HEK293 (cell line): ENCODE measurements around the gene COX6A1.
A peak's percentile ranks its signal among the peaks of the same experiment; 100 is the strongest.

Experiments used
- CTCF ChIA-PET: fragments of 350-600 bp; formaldehyde crosslinking; extraction: SDS; loops from one replicate; lab custom pipeline; 2021; ENCODE audit warnings: antibody characterized with exemption; lab: Yijun Ruan, JAX
- POLR2A ChIA-PET: fragments of 300-600 bp; formaldehyde crosslinking; extraction: SDS; loops from one replicate; lab custom pipeline; 2020; ENCODE audit warnings: antibody characterized with exemption, inconsistent platforms; lab: Yijun Ruan, JAX
- H3K27ac ChIP-seq: fragments of 200-500 bp; sonication (Bioruptor generic); 2 replicates; pipeline ENCODE4 v1.5.1; 2014; ENCODE audit warnings: low read depth, low read length, control low read depth, inconsistent platforms; ENCODE audit errors: extremely low read depth
- H3K36me3 ChIP-seq, 2 experiments: fragments of 200-500 bp in 1 of 2; sonication (Bioruptor generic) in 1 of 2; 1 replicate in 1 of 2; 2 replicates in 1 of 2; pipeline ENCODE4 v1.5.1; 2014 to 2017; ENCODE audit warnings: inconsistent platforms in 2 of 2, low read length in 2 of 2; ENCODE audit not compliant: control insufficient read depth in 2 of 2, insufficient read depth in 1 of 2
- H3K4me1 ChIP-seq: fragments of 200-500 bp; sonication (Bioruptor generic); 2 replicates; pipeline ENCODE4 v1.5.1; 2014; ENCODE audit warnings: mild to moderate bottlenecking, low read length, inconsistent platforms; ENCODE audit not compliant: control insufficient read depth, insufficient read depth
- H3K4me3 ChIP-seq: 2 replicates; pipeline ENCODE4 v1.5.1; 2011; ENCODE audit warnings: low read depth, mild to moderate bottlenecking, control low read depth, low read length, moderate library complexity
- H3K9me3 ChIP-seq: fragments of 200-500 bp; sonication (Bioruptor generic); 2 replicates; pipeline ENCODE4 v1.5.1; 2014; ENCODE audit warnings: low read depth, low read length, inconsistent platforms; ENCODE audit not compliant: control insufficient read depth, insufficient read depth
- INSM2 ChIP-seq: fragments of 450-650 bp; formaldehyde crosslinking; IDR thresholded peaks from 2 replicates; pipeline ENCODE4 v1.5.1; 2016; ENCODE audit warnings: missing biosample characterization, missing genetic modification characterization
- KLF1 ChIP-seq: fragments of 450-650 bp; formaldehyde crosslinking; IDR thresholded peaks from 2 replicates; pipeline ENCODE4 v1.5.1; 2016; ENCODE audit warnings: missing biosample characterization, missing genetic modification characterization
- KLF16 ChIP-seq: fragments of 450-650 bp; formaldehyde crosslinking; IDR thresholded peaks from 2 replicates; pipeline ENCODE4 v1.5.1; 2017; ENCODE audit warnings: missing biosample characterization, missing genetic modification characterization
- PRDM1 ChIP-seq: fragments of 450-650 bp; formaldehyde crosslinking; IDR thresholded peaks from 2 replicates; pipeline ENCODE4; 2016; ENCODE audit warnings: missing biosample characterization, missing genetic modification characterization
- PRDM4 ChIP-seq: fragments of 450-650 bp; formaldehyde crosslinking; IDR thresholded peaks from 2 replicates; pipeline ENCODE4 v1.5.1; 2017; ENCODE audit warnings: missing biosample characterization, missing genetic modification characterization
- ZBTB21 ChIP-seq: fragments of 450-650 bp; formaldehyde crosslinking; IDR thresholded peaks from 2 replicates; pipeline ENCODE4 v1.5.1; 2017; ENCODE audit warnings: missing biosample characterization, missing genetic modification characterization
- ZEB2 ChIP-seq: fragments of 450-650 bp; formaldehyde crosslinking; IDR thresholded peaks from 2 replicates; pipeline ENCODE4 v1.5.1; 2016; ENCODE audit warnings: missing biosample characterization, missing genetic modification characterization
- ZNF155 ChIP-seq: fragments of 450-650 bp; formaldehyde crosslinking; IDR thresholded peaks from 2 replicates; pipeline ENCODE4 v1.5.1; 2016; ENCODE audit warnings: missing biosample characterization, missing genetic modification characterization
- ZNF169 ChIP-seq: fragments of 450-650 bp; formaldehyde crosslinking; IDR thresholded peaks from 2 replicates; pipeline ENCODE4 v1.5.1; 2016; ENCODE audit warnings: missing biosample characterization, missing genetic modification characterization
- ZNF280C ChIP-seq: fragments of 450-650 bp; formaldehyde crosslinking; IDR thresholded peaks from 2 replicates; pipeline ENCODE4 v1.5.1; 2016; ENCODE audit warnings: missing biosample characterization, missing genetic modification characterization
- ZNF324 ChIP-seq: fragments of 450-650 bp; formaldehyde crosslinking; IDR thresholded peaks from 2 replicates; pipeline ENCODE4 v1.5.1; 2016; ENCODE audit warnings: missing biosample characterization, missing genetic modification characterization
- ZNF335 ChIP-seq: fragments of 450-650 bp; formaldehyde crosslinking; conservative IDR thresholded peaks from 2 replicates; pipeline ENCODE4 v1.5.1; 2016; ENCODE audit warnings: missing biosample characterization, missing genetic modification characterization
- ZNF341 ChIP-seq: fragments of 450-650 bp; formaldehyde crosslinking; IDR thresholded peaks from 2 replicates; pipeline ENCODE4; 2016; ENCODE audit warnings: low read depth, missing biosample characterization, missing genetic modification characterization
- ZNF366 ChIP-seq: fragments of 450-650 bp; formaldehyde crosslinking; conservative IDR thresholded peaks from 2 replicates; pipeline ENCODE4 v1.5.1; 2016; ENCODE audit warnings: missing biosample characterization, missing genetic modification characterization
- ZNF398 ChIP-seq: fragments of 450-650 bp; formaldehyde crosslinking; IDR thresholded peaks from 2 replicates; pipeline ENCODE4 v1.5.1; 2017; ENCODE audit warnings: missing biosample characterization, missing genetic modification characterization
- ZNF426 ChIP-seq: fragments of 450-650 bp; formaldehyde crosslinking; IDR thresholded peaks from 2 replicates; pipeline ENCODE4 v1.5.1; 2017; ENCODE audit warnings: missing biosample characterization, missing genetic modification characterization, mild to moderate bottlenecking, inconsistent platforms, moderate library complexity
- ZNF623 ChIP-seq: fragments of 450-650 bp; formaldehyde crosslinking; IDR thresholded peaks from 2 replicates; pipeline ENCODE4 v1.5.1; 2016; ENCODE audit warnings: missing biosample characterization, missing genetic modification characterization
- ZNF624 ChIP-seq: fragments of 450-650 bp; formaldehyde crosslinking; IDR thresholded peaks from 2 replicates; pipeline ENCODE4 v1.5.1; 2017; ENCODE audit warnings: missing biosample characterization, missing genetic modification characterization
- ZNF629 ChIP-seq: fragments of 450-650 bp; formaldehyde crosslinking; IDR thresholded peaks from 2 replicates; pipeline ENCODE4 v1.5.1; 2017; ENCODE audit warnings: missing biosample characterization, missing genetic modification characterization
- ZNF639 ChIP-seq: fragments of 450-650 bp; formaldehyde crosslinking; IDR thresholded peaks from 2 replicates; pipeline ENCODE4 v1.5.1; 2016; ENCODE audit warnings: missing biosample characterization, missing genetic modification characterization
- ZNF692 ChIP-seq: fragments of 450-650 bp; formaldehyde crosslinking; IDR thresholded peaks from 2 replicates; pipeline ENCODE4 v1.5.1; 2016; ENCODE audit warnings: missing biosample characterization, missing genetic modification characterization

COX6A1 gene

GRCh38 chr12:120390540-120391120 lies 47.3 kb upstream of the COX6A1 start:
- Histone ChIP-seq H3K36me3 (no peaks in the 10 kb centered on the region), H3K27ac (no peak overlapping the region), H3K4me1 (no peaks in the 10 kb centered on the region), H3K9me3 (no peaks in the 10 kb centered on the region), H3K4me3 (no peak overlapping the region)
- ChIA-PET POLR2A (no interaction called here), CTCF (interaction anchor here (1.2 to 1.3 kb wide), 2 partner anchors 14 to 24 kb away, joined by 3 to 5 read pairs; no protein-coding TSS in a partner anchor)
- TF ChIP-seq ZNF398 (tag by site-specific recombination): peak; percentile 30; the same call in 1 of the 2 replicates
- no peak for TF ChIP-seq ZNF335 (tag by site-specific recombination)
- no peak for TF ChIP-seq PRDM4 (tag by site-specific recombination)
- no peak for TF ChIP-seq ZNF426
- no peak for TF ChIP-seq ZNF169 (tag by site-specific recombination)
- TF ChIP-seq ZNF629: no peak
- no peak for TF ChIP-seq ZNF280C (tag by site-specific recombination)
- peak; percentile 98 for TF ChIP-seq ZNF366 (tag by site-specific recombination)
- no peak for TF ChIP-seq ZNF341 (tag by site-specific recombination)
- TF ChIP-seq ZBTB21 (tag by site-specific recombination): 0 out of 2 replicates have a peak, but pooled peaks have one; percentile 23
- TF ChIP-seq INSM2: no peak
- TF ChIP-seq ZNF639: no peak
- no peak for TF ChIP-seq ZNF324 (tag by site-specific recombination)
- no peak for TF ChIP-seq ZEB2 (tag by site-specific recombination)
- no peak for TF ChIP-seq ZNF692
- TF ChIP-seq ZNF155 (tag by site-specific recombination): no peak
- TF ChIP-seq PRDM1 (tag by site-specific recombination): peak; percentile 70
- no peak for TF ChIP-seq ZNF624
- peak; percentile 99 for TF ChIP-seq ZNF623
- TF ChIP-seq KLF1 (tag by site-specific recombination): no peak
- TF ChIP-seq KLF16 (tag by site-specific recombination): no peak
